PC-3 (cell line): Measurements from ENCODE around the gene CSAD.

Experiments
- EZH2 ChIP-seq: fragments of 300-600 bp; sonication (generic); IDR thresholded peaks from one replicate; pipeline ENCODE4 v1.6.1; 2017; ENCODE audit warnings: antibody characterized with exemption, mild to moderate bottlenecking, low read length; ENCODE audit not compliant: unreplicated experiment
- EZH2phosphoT487 ChIP-seq: fragments of 300-600 bp; sonication (generic); IDR thresholded peaks from 2 replicates; pipeline ENCODE4 v1.6.1; 2018; ENCODE audit warnings: mild to moderate bottlenecking, antibody characterized with exemption, low read length, borderline replicate concordance
- TF ChIP-seq, protein P1 (sequence below): fragments of 300-600 bp; sonication (generic); conservative IDR thresholded peaks from 2 replicates; pipeline ENCODE4 v1.5.1; 2017; ENCODE audit warnings: antibody characterized with exemption, low read depth, mild to moderate bottlenecking, low read length

- TF ChIP-seq EZH2phosphoT487 (no peak), EZH2 (no peak)
- TF ChIP-seq, protein P1, sequence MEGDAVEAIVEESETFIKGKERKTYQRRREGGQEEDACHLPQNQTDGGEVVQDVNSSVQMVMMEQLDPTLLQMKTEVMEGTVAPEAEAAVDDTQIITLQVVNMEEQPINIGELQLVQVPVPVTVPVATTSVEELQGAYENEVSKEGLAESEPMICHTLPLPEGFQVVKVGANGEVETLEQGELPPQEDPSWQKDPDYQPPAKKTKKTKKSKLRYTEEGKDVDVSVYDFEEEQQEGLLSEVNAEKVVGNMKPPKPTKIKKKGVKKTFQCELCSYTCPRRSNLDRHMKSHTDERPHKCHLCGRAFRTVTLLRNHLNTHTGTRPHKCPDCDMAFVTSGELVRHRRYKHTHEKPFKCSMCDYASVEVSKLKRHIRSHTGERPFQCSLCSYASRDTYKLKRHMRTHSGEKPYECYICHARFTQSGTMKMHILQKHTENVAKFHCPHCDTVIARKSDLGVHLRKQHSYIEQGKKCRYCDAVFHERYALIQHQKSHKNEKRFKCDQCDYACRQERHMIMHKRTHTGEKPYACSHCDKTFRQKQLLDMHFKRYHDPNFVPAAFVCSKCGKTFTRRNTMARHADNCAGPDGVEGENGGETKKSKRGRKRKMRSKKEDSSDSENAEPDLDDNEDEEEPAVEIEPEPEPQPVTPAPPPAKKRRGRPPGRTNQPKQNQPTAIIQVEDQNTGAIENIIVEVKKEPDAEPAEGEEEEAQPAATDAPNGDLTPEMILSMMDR: no peak
These were observed 66.8 kb downstream of the CSAD start for GRCh38 chr12:53113951-53114350.
